ENCODE results near the gene TNS4.

Gene TNS4

GRCh38 chr17:40454613-40454995 lies 46.8 kb downstream of the TNS4 start:
- DNase-seq, result no peak

- DNase-seq, result no peak
These were observed 47.4 kb downstream of the TNS4 start for GRCh38 chr17:40453881-40454612.

- no peak for DNase-seq
These were observed 48.5 kb downstream of the TNS4 start for GRCh38 chr17:40452921-40453378.

- no peak for DNase-seq
These were observed 49.1 kb downstream of the TNS4 start for GRCh38 chr17:40452216-40452787.

GRCh38 chr17:40451420-40451819 lies 50.0 kb downstream of the TNS4 start:
- no peak for DNase-seq

GRCh38 chr17:40450175-40450574 lies 51.2 kb downstream of the TNS4 start:
- DNase-seq, result no peak

- no peak for DNase-seq
These were observed 52.7 kb downstream of the TNS4 start for GRCh38 chr17:40448639-40449261.

- no peak for DNase-seq
These were observed 53.2 kb downstream of the TNS4 start for GRCh38 chr17:40448213-40448638.

- DNase-seq, result no peak
These were observed 53.6 kb downstream of the TNS4 start for GRCh38 chr17:40447806-40448205.

GRCh38 chr17:40447148-40447644 lies 54.2 kb downstream of the TNS4 start:
- no peak for DNase-seq

- no peak for DNase-seq
These were observed 55.5 kb downstream of the TNS4 start for GRCh38 chr17:40445751-40446468.

- no peak for DNase-seq
These were observed 57.2 kb downstream of the TNS4 start for GRCh38 chr17:40443988-40444899.

- DNase-seq, result peak; percentile 52
These were observed 58.0 kb downstream of the TNS4 start, which contains the start of gene IGFBP4 for GRCh38 chr17:40443196-40443987. Gene IGFBP4 (plus strand): TSS chr17:40443450. CDS start chr17:40443736, 286 bp downstream.

GRCh38 chr17:40442392-40443195 lies 58.8 kb downstream of the TNS4 start:
- no peak for DNase-seq

GRCh38 chr17:40440166-40440565 lies 61.3 kb downstream of the TNS4 start:
- no peak for DNase-seq

- DNase-seq, result no peak
These were observed 64.2 kb downstream of the TNS4 start for GRCh38 chr17:40437095-40437732.

GRCh38 chr17:40436636-40437035 lies 64.8 kb downstream of the TNS4 start:
- no peak for DNase-seq

GRCh38 chr17:40433551-40434415 lies 67.6 kb downstream of the TNS4 start:
- DNase-seq, result peak; percentile 29

Measured in NCI-H1694 treated with DMSO at 0.1 percent for 48 hours (cell line).